ENCODE measurements around the gene RSAD2. TPM values are rescaled to one million over a fixed set of nuclear protein-coding genes. Genes with fewer than 3 reads are reported as not detected.

Gene RSAD2
- total and polyA plus RNA-seq, 2 experiments from 2014 or later: 0.10 TPM; not detected in 1

- H3K36me3 ChIP-seq (ENCODE audit: insufficient read depth): no peaks in the 10 kb centered on the region
- peaks cover 7% of the 10 kb centered on the region; the same call in 1 of the 2 replicates for H3K79me2 ChIP-seq (replicated peaks; ENCODE audit: insufficient read depth)
- peaks cover 27% of the 10 kb centered on the region for H3K4me1 Mint-ChIP-seq
- H3K9me2 ChIP-seq (ENCODE audit: insufficient read depth): no peaks in the 10 kb centered on the region
- H3K9me3 Mint-ChIP-seq: peaks cover 9% of the 10 kb centered on the region; the same call in 1 of the 3 replicates
- TF ChIP-seq ZNF331 (CRISPR knock-in tag; IDR thresholded peaks at IDR 0.05; ENCODE audit: low read depth) (no peak), CREB1 (CRISPR knock-in tag; IDR thresholded peaks at IDR 0.05; ENCODE audit: low read depth) (no peak), ZNF462 (CRISPR knock-in tag; IDR thresholded peaks at IDR 0.05) (no peak), REST (IDR thresholded peaks at IDR 0.05; ENCODE audit: unreplicated experiment) (no peak), STAT1 (IDR thresholded peaks at IDR 0.05; ENCODE audit: unreplicated experiment) (no peak), EZH2 (IDR thresholded peaks at IDR 0.05; ENCODE audit: low read depth, unreplicated experiment) (no peak), EZH2phosphoT487 (IDR thresholded peaks at IDR 0.05; ENCODE audit: unreplicated experiment) (no peak), POLR2AphosphoS5 (IDR thresholded peaks at IDR 0.05; ENCODE audit: low read depth) (no peak), CTCF (conservative IDR thresholded peaks at IDR 0.05; ENCODE audit: low read depth in 2 of 2) (no peak), ZNF114 (CRISPR knock-in tag; IDR thresholded peaks at IDR 0.05) (no peak), JUNB (IDR thresholded peaks at IDR 0.05; ENCODE audit: unreplicated experiment) (no peak), NANOG (IDR thresholded peaks at IDR 0.05; ENCODE audit: borderline replicate concordance) (no peak), ETS1 (IDR thresholded peaks at IDR 0.05) (no peak)
- no peak for DNase-seq (ENCODE audit: low spot score)
- peaks cover 4% of the 10 kb centered on the region for H3K36me3 Mint-ChIP-seq (ENCODE audit: low read depth)
- ATAC-seq: no peak
- no peak overlapping the region for H3K4me3 ChIP-seq
- no peaks in the 10 kb centered on the region; the same call in 1 of the 2 replicates for H4K20me1 ChIP-seq (replicated peaks; ENCODE audit: insufficient read depth)
- no peaks in the 10 kb centered on the region for H3K4me1 ChIP-seq (ENCODE audit: insufficient read depth)
- H2AFZ ChIP-seq: no peak overlapping the region
- peaks cover 11% of the 10 kb centered on the region for H3K27me3 Mint-ChIP-seq (ENCODE audit: insufficient read depth, low read depth, poor library complexity)
- no peak overlapping the region; the same call in 1 of the 2 replicates for H3K27ac Mint-ChIP-seq
- H3F3A ChIP-seq (replicated peaks; ENCODE audit: low read depth): no peaks in the 10 kb centered on the region
- no peak overlapping the region for H3K4me2 ChIP-seq
- H3K27ac ChIP-seq (ENCODE audit: low read depth): no peak overlapping the region
- H3K27me3 ChIP-seq (ENCODE audit: insufficient read depth): peaks cover 21% of the 10 kb centered on the region
- H3K4me3 Mint-ChIP-seq: no peak overlapping the region
These were observed 43.8 kb downstream of the RSAD2 start for GRCh38 chr2:6921321-6921922.
